SK-MEL-5 (cell line): ENCODE measurements around the gene APBB1IP. TPM values are rescaled to one million over a fixed set of nuclear protein-coding genes. Genes with fewer than 3 reads are reported as not detected.
"Not testable (repeated sequence)": the region's sequence is repeated elsewhere in the genome, so short reads cannot be mapped to it uniquely, and the experiment has no call there.

Experiments used
- DNase-seq: peaks from one replicate; pipeline ENCODE4 v3.0.0-alpha.2; 2016; ENCODE audit warnings: low read depth, low spot score
- in situ Hi-C: cut with HindIII; loops from 2 replicates; pipeline ENCODE4 v1.10.0; 2016; ENCODE audit warnings: low sequenced_read_pairs, high pct_unique_total_duplicates, low pct_unique_long_range_greater_than_20kb
- total RNA-seq: library from RNA; depleted of rRNA; stranded (reverse); fragments of >200 nt; shearing (Covaris generic); gene quantifications from 2 replicates; pipeline ENCODE4 v1.2.3, GENCODE V29; 2014

APBB1IP gene
- total RNA-seq, 1 experiment from 2014 or later, result not detected

GRCh38 chr10:26566525-26567350 lies 128.6 kb downstream of the APBB1IP start:
- in situ Hi-C loops, result no loop called here
- DNase-seq, result peak; percentile 38

- DNase-seq, result no peak
- in situ Hi-C loops, result no loop called here
Measured at GRCh38 chr10:26567351-26567721, 129.2 kb downstream of the APBB1IP start.

- no peak for DNase-seq
- in situ Hi-C loops, result no loop called here
Measured at GRCh38 chr10:26571655-26572054, 133.5 kb downstream of the APBB1IP start.

GRCh38 chr10:26573674-26574073 lies 135.5 kb downstream of the APBB1IP start:
- DNase-seq, result peak; percentile 44
- in situ Hi-C loops, result no loop called here

- no peak for DNase-seq
- in situ Hi-C loops, result no loop called here
Measured at GRCh38 chr10:26574783-26575182, 136.6 kb downstream of the APBB1IP start.

- in situ Hi-C loops, DNase-seq: not testable (repeated sequence)
Measured at GRCh38 chr10:26578371-26578770, 140.2 kb downstream of the APBB1IP start.

GRCh38 chr10:26579256-26580063 lies 141.3 kb downstream of the APBB1IP start:
- DNase-seq, result no peak
- in situ Hi-C loops, result no loop called here

- in situ Hi-C loops, result no loop called here
- no peak for DNase-seq
Measured at GRCh38 chr10:26586211-26586610, 148.1 kb downstream of the APBB1IP start.

- in situ Hi-C loops, result no loop called here
- DNase-seq, result no peak
Measured at GRCh38 chr10:26588611-26589010, 150.5 kb downstream of the APBB1IP start.

- in situ Hi-C loops, DNase-seq: not testable (repeated sequence)
Measured at GRCh38 chr10:26589813-26590212, 151.7 kb downstream of the APBB1IP start.

- in situ Hi-C loops, result no loop called here
- no peak for DNase-seq
Measured at GRCh38 chr10:26593896-26594295, 155.8 kb downstream of the APBB1IP start.

- DNase-seq, in situ Hi-C loops: not testable (repeated sequence)
Measured at GRCh38 chr10:26603283-26603682, 165.1 kb downstream of the APBB1IP start.

- DNase-seq, in situ Hi-C loops: not testable (repeated sequence)
Measured at GRCh38 chr10:26604320-26605093, 166.4 kb downstream of the APBB1IP start.

GRCh38 chr10:26606389-26606877 lies 168.3 kb downstream of the APBB1IP start:
- in situ Hi-C loops, result not testable (repeated sequence)
- DNase-seq, result peak; percentile 5

- DNase-seq, result no peak
- in situ Hi-C loops, result no loop called here
Measured at GRCh38 chr10:26612151-26612915, 174.2 kb downstream of the APBB1IP start.
